Karpas-422 (cell line): ENCODE data around the gene ZNF444. TPM values are rescaled to one million over a fixed set of nuclear protein-coding genes. Genes with fewer than 3 reads are reported as not detected.
"Not testable (repeated sequence)": the region's sequence is repeated elsewhere in the genome, so short reads cannot be mapped to it uniquely, and the experiment has no call there.

ENCODE experiments used
- DNase-seq: peaks from one replicate; pipeline ENCODE4 v3.0.0-alpha.2; 2015
- H2AFZ ChIP-seq: fragments of 200-600 bp; sonication (generic); 2 replicates; pipeline ENCODE4 v1.6.1; 2014; ENCODE audit warnings: antibody characterized with exemption, low read length, mixed read lengths
- H3K27ac ChIP-seq: fragments of 200-600 bp; sonication (generic); 2 replicates; pipeline ENCODE4 v1.5.1; 2014; ENCODE audit warnings: mild to moderate bottlenecking, low read length, moderate library complexity
- H3K27me3 ChIP-seq: fragments of 200-600 bp; sonication (generic); 2 replicates; pipeline ENCODE4 v1.6.1; 2014; ENCODE audit warnings: low read length, mixed read lengths
- H3K36me3 ChIP-seq: fragments of 200-600 bp; sonication (generic); 2 replicates; pipeline ENCODE4 v1.6.1; 2014; ENCODE audit warnings: low read length, mixed read lengths; ENCODE audit not compliant: insufficient read depth
- H3K4me1 ChIP-seq: fragments of 200-600 bp; sonication (generic); 2 replicates; pipeline ENCODE4 v1.6.1; 2014; ENCODE audit warnings: mild to moderate bottlenecking, low read length, mixed read lengths
- H3K4me2 ChIP-seq: fragments of 200-600 bp; sonication (generic); 2 replicates; pipeline ENCODE4 v1.6.1; 2014; ENCODE audit warnings: low read length, low read depth, mild to moderate bottlenecking; ENCODE audit not compliant: poor library complexity, severe bottlenecking
- H3K4me3 ChIP-seq: fragments of 200-600 bp; sonication (generic); 2 replicates; pipeline ENCODE4 v1.5.1; 2014; ENCODE audit warnings: mild to moderate bottlenecking, antibody characterized with exemption, low read length, mixed read lengths
- H3K79me2 ChIP-seq: fragments of 200-600 bp; sonication (generic); 2 replicates; pipeline ENCODE4 v1.6.1; 2014; ENCODE audit warnings: mild to moderate bottlenecking, low read length, mixed read lengths
- H3K9ac ChIP-seq: fragments of 200-600 bp; sonication (generic); 2 replicates; pipeline ENCODE4 v1.6.0; 2014; ENCODE audit warnings: low read length
- H3K9me2 ChIP-seq: fragments of 200-600 bp; sonication (generic), shearing (Covaris generic); replicated peaks from 2 replicates; pipeline ENCODE4 v1.6.0; 2014; ENCODE audit warnings: mild to moderate bottlenecking, low read length, moderate library complexity; ENCODE audit not compliant: insufficient read depth
- H3K9me3 ChIP-seq: fragments of 300-700, 200-600 bp; sonication (generic); 2 replicates; pipeline ENCODE4 v1.6.1; 2014; ENCODE audit warnings: low read length, mixed read lengths
- H4K20me1 ChIP-seq: fragments of 200-600 bp; sonication (generic); 2 replicates; pipeline ENCODE4 v1.6.1; 2014; ENCODE audit warnings: mild to moderate bottlenecking, antibody characterized with exemption, low read length, low read depth; ENCODE audit not compliant: insufficient read depth
- total RNA-seq: library from RNA; depleted of rRNA; stranded (reverse); fragments of >200 nt; shearing (Covaris generic); gene quantifications from 2 replicates; pipeline ENCODE4 v1.2.3, GENCODE V29; 2014; ENCODE audit warnings: low replicate concordance

The ZNF444 gene
- total RNA-seq, 1 experiment from 2014 or later: 12.5 TPM

DNA sequence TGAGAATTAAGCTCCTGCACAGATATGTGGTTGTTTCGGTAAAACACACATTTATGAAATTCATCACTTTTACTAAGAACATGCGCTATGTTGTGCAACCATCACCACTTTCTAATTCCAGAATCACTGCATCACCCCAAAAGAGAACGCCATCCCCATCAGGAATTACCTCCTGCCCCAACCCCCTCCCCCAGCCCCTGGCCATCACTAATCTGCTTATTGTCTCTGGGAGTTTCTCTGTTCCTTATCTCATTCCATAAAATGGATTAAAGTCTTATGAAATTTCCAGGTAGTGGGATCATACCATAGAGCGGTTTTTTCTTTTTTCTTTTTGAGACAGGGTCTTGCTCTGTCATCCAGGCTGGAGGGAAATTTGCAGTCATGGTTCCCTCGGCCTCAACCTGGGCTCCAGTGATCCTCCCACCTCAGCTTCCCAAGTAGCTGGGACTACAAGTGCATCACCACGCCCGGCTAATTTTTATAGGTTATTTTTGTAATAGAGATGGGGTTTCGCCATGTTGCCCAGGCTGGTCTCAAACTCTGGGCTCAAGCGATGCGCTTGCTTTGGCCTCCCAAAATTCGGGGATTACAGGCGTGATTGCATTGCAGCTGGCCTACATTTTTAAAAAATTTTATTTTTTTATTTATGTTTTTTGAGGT, 53.0 kb downstream of the ZNF444 start:
- Histone ChIP-seq H3K4me3 (no peak overlapping the region), H3K9me3 (no peaks in the 10 kb centered on the region)

DNA sequence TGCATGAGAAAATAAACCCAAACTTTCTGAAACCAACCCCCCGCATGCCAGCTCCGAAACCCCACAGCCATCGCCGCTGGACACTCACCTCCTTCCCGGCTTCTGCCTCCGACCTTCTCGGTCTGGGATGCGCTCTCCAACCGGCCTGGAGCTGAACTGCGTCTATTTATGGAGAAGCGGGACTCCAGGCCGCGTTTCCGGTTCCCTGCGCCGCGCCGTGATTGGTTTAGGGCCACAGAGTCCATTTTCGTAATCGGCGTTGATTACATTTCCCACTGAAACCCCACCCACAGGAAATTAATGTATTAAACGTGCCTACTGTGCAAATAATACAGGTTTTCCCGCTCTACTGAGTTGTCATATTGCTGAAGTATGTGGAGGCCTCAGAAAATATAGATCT, 56.6 kb downstream of the ZNF444 start, which contains the start of gene ZSCAN5B:
Gene ZSCAN5B (minus strand): TSS at position 138 of the 400 bp plus-strand sequence. CDS start 4,731 bp downstream, outside the sequence.
- not testable (repeated sequence) for H3K36me3 ChIP-seq, H3K79me2 ChIP-seq, H3K9ac ChIP-seq, H3K9me2 ChIP-seq, H2AFZ ChIP-seq, H3K27ac ChIP-seq, DNase-seq, H3K4me2 ChIP-seq, H4K20me1 ChIP-seq, H3K9me3 ChIP-seq, H3K4me1 ChIP-seq, H3K4me3 ChIP-seq, H3K27me3 ChIP-seq

More for the DNA sequence above, 53.0 kb downstream of the ZNF444 start:
- H3K79me2 ChIP-seq: no peaks in the 10 kb centered on the region
- no peak for DNase-seq
- H3K4me2 ChIP-seq: no peak overlapping the region
- no peaks in the 10 kb centered on the region for H3K9me2 ChIP-seq
- H4K20me1 ChIP-seq: no peaks in the 10 kb centered on the region
- H3K4me1 ChIP-seq: no peaks in the 10 kb centered on the region
- no peak overlapping the region for H3K27ac ChIP-seq
- H3K9ac ChIP-seq: no peak overlapping the region
- no peaks in the 10 kb centered on the region for H3K27me3 ChIP-seq
- H2AFZ ChIP-seq: no peak overlapping the region
- H3K36me3 ChIP-seq: no peaks in the 10 kb centered on the region

DNA sequence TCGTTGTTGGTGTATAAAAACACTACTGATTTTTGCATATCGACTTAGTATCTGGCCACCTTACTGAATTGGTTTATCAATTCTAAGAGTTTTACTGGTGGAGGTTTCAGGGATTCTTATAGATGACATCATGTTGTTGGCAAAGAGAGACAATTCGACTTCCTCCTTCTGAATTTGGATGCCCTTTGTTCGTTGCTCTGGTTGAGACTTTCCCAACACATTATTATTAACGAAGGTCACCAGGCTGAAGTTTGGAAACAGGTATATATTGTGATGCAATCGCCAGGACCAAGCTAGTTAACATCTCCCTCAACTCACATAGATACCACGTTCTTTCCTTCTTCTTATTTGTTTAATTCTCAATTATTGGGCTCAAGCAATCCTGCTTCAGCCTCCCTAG, 58.6 kb downstream of the ZNF444 start:
- no peaks in the 10 kb centered on the region for H3K4me1 ChIP-seq
- no peaks in the 10 kb centered on the region for H3K27me3 ChIP-seq
- no peaks in the 10 kb centered on the region for H3K36me3 ChIP-seq
- no peak overlapping the region for H3K9ac ChIP-seq
- H2AFZ ChIP-seq: no peak overlapping the region
- H3K9me3 ChIP-seq: no peaks in the 10 kb centered on the region
- DNase-seq: no peak
- no peaks in the 10 kb centered on the region for H4K20me1 ChIP-seq
- H3K4me2 ChIP-seq: no peak overlapping the region
- H3K79me2 ChIP-seq: no peaks in the 10 kb centered on the region
- no peak overlapping the region for H3K4me3 ChIP-seq
- H3K9me2 ChIP-seq: no peaks in the 10 kb centered on the region
- H3K27ac ChIP-seq: no peak overlapping the region

DNA sequence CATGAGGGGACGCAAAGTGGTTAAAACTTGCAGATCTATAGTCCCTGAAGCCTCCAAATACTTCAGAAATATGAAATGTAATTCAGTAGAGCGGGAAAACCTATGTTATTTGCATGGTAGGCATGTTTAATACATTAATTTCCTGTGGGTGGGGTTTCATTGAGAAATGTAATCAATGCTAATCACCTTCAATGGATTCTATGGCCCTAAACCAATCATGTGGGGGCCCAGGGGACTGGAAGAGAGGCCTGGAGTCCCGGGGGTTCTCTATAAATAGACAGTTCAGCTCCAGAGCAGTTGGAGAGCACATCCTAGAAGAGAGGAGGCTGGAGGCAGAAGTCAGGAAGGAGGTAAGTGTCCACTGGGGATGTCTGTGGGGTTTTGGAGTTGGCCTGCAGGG, 60.9 kb downstream of the ZNF444 start, which contains the start of gene ZSCAN5C:
Gene ZSCAN5C (plus strand): TSS at position 301 of the 400 bp plus-strand sequence. CDS start 3,641 bp downstream, outside the sequence.
- Histone ChIP-seq H3K4me2 (no peak within 1 kb of the TSS), H3K9ac (no peak within 1 kb of the TSS), H3K4me1 (no peaks in the 10 kb centered on the region), H4K20me1 (no peaks in the 10 kb centered on the region), H3K27ac (no peak within 1 kb of the TSS), H3K9me2 (no peaks in the 10 kb centered on the region), H3K36me3 (no peaks in the 10 kb centered on the region), H3K79me2 (no peaks in the 10 kb centered on the region), H3K9me3 (no peaks in the 10 kb centered on the region), H3K4me3 (no peak within 1 kb of the TSS), H3K27me3 (no peaks in the 10 kb centered on the region), H2AFZ (no peak within 1 kb of the TSS)
- DNase-seq: no peak

DNA sequence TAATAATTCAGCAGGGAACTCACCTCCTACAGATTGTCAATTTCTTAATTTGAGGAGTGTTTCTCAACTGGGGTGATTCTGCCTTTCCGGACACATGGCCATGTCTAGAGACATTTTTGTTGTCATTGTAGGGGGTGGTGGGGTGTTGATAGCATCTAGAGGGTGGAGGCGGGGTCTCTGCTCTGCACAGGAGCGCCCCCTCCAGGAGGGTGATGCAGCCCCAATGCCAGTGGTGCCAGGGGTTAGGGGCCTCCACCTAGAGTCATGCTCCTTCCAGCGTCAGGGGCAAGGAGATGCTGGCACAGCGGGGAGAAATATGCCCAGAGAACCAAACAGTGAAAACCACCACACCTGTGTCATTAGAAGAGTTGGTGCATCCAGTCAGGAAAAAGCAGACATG, 66.5 kb downstream of the ZNF444 start:
- not testable (repeated sequence) for H3K4me2 ChIP-seq, H3K4me3 ChIP-seq, H3K9me2 ChIP-seq, H3K4me1 ChIP-seq, H2AFZ ChIP-seq, H3K36me3 ChIP-seq, H3K79me2 ChIP-seq, DNase-seq, H3K27ac ChIP-seq, H3K27me3 ChIP-seq, H4K20me1 ChIP-seq, H3K9me3 ChIP-seq, H3K9ac ChIP-seq

DNA sequence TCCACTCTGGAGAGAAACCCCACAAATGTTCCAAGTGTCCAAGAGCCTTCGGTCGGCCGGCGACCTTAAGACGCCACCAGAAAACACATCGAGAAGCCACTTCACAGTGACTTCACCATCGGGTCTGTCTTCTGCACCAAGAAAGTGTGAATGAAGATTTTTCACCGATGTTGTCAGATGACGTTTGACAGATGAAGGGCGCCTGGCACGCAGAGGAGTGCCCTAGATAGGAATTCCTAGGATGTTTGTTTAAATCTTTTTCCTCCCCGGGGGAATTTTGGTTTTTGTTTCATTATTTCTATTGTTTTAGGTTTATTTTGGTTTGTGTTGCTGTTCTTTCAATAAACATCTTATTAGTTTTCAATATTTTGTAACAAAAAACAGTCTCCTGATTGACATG, 68.0 kb downstream of the ZNF444 start:
- no peak overlapping the region for H2AFZ ChIP-seq
- no peaks in the 10 kb centered on the region for H3K27me3 ChIP-seq
- no peak for DNase-seq
- no peak overlapping the region for H3K4me3 ChIP-seq
- H3K36me3 ChIP-seq: no peaks in the 10 kb centered on the region
- H3K27ac ChIP-seq: no peak overlapping the region
- no peaks in the 10 kb centered on the region; the same call in 1 of the 2 replicates for H3K4me1 ChIP-seq
- H3K9ac ChIP-seq: no peak overlapping the region
- H3K9me2 ChIP-seq: no peaks in the 10 kb centered on the region
- no peaks in the 10 kb centered on the region for H3K9me3 ChIP-seq
- H3K4me2 ChIP-seq: no peak overlapping the region
- H3K79me2 ChIP-seq: no peaks in the 10 kb centered on the region
- H4K20me1 ChIP-seq: no peaks in the 10 kb centered on the region

DNA sequence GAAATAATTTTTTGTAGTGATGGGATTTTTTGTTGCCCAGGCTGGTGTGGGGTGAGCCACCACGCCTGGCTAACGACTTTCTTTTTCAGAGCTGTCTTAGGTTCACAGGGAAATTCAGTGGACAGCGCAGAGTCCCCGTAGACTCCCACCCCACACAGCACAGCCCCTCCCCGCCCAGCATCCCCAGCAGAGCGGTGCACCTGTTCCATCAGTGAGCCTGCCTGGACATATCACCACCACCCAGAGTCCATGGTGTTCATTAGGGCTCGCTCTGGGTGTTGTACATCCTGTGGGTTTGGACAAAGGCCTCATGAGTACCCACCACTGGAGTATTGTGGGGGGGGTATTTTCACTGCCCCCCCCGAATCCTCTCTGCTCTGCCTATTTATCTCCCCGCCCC, 68.9 kb downstream of the ZNF444 start:
- not testable (repeated sequence) for H3K4me1 ChIP-seq, H2AFZ ChIP-seq, H3K4me2 ChIP-seq, H4K20me1 ChIP-seq, DNase-seq, H3K9me3 ChIP-seq, H3K9ac ChIP-seq, H3K9me2 ChIP-seq, H3K79me2 ChIP-seq, H3K27ac ChIP-seq, H3K27me3 ChIP-seq, H3K36me3 ChIP-seq, H3K4me3 ChIP-seq
